Mesenchymal stem cell (in vitro differentiated cells and primary cell): ENCODE data around the gene RNF13.
"Not testable (repeated sequence)": the region's sequence is repeated elsewhere in the genome, so short reads cannot be mapped to it uniquely, and the experiment has no call there.

Experiments used
- DNase-seq: peaks from one replicate; pipeline ENCODE4 v3.0.0-alpha.2; 2013
- H2AFZ ChIP-seq: one replicate; pipeline ENCODE4 v1.6.1; 2013; ENCODE audit warnings: low read depth, mild to moderate bottlenecking, control low read depth, inconsistent platforms, low read length, moderate library complexity
- H2AK5ac ChIP-seq: 2 replicates; pipeline ENCODE4 v1.6.1; 2013; ENCODE audit warnings: low read length, moderate library complexity, mild to moderate bottlenecking, inconsistent platforms; ENCODE audit not compliant: severe bottlenecking
- H2BK120ac ChIP-seq: one replicate; pipeline ENCODE4 v1.6.1; 2013; ENCODE audit warnings: low read depth, mild to moderate bottlenecking, inconsistent platforms, low read length, moderate library complexity
- H2BK12ac ChIP-seq, 2 experiments: one replicate each; pipeline ENCODE4 v1.6.1; 2013; ENCODE audit warnings: inconsistent platforms in 2 of 2, low read length in 2 of 2, mild to moderate bottlenecking in 2 of 2, moderate library complexity in 2 of 2, control low read depth in 1 of 2
- H2BK15ac ChIP-seq: one replicate; pipeline ENCODE4 v1.6.1; 2013; ENCODE audit warnings: mild to moderate bottlenecking, low read depth, inconsistent platforms; ENCODE audit not compliant: poor library complexity, severe bottlenecking
- H2BK5ac ChIP-seq: 2 replicates; pipeline ENCODE4 v1.6.1; 2013; ENCODE audit warnings: low read depth, mild to moderate bottlenecking, low read length, control low read depth, inconsistent platforms; ENCODE audit not compliant: poor library complexity, severe bottlenecking
- H3K14ac ChIP-seq, 2 experiments: one replicate each; pipeline ENCODE4 v1.6.1; 2013; ENCODE audit warnings: inconsistent platforms in 2 of 2, low read length in 2 of 2, control low read depth in 1 of 2, mild to moderate bottlenecking in 1 of 2, moderate library complexity in 1 of 2
- H3K18ac ChIP-seq, 2 experiments: one replicate each; pipeline ENCODE4 v1.6.1; 2013; ENCODE audit warnings: inconsistent platforms in 2 of 2, low read length in 2 of 2, control low read depth in 1 of 2, low read depth in 1 of 2, mild to moderate bottlenecking in 1 of 2
- H3K23ac ChIP-seq, 2 experiments: one replicate each; pipeline ENCODE4 v1.6.1; 2013; ENCODE audit warnings: inconsistent platforms in 2 of 2, low read length in 2 of 2, mild to moderate bottlenecking in 2 of 2, moderate library complexity in 2 of 2, control low read depth in 1 of 2
- H3K27ac ChIP-seq: 2 replicates; pipeline ENCODE4 v1.5.1; 2013; ENCODE audit warnings: mild to moderate bottlenecking, moderate library complexity, low read length, control low read depth, inconsistent platforms; ENCODE audit not compliant: poor library complexity, severe bottlenecking
- H3K27me3 ChIP-seq, 2 experiments: 2 replicates each; pipeline versions ENCODE4 v1.6.1 to v1.7.0; 2013; ENCODE audit warnings: low read length in 2 of 2, mild to moderate bottlenecking in 2 of 2, moderate library complexity in 2 of 2, control low read depth in 1 of 2, inconsistent platforms in 1 of 2; ENCODE audit not compliant: control insufficient read depth in 1 of 2, insufficient read depth in 1 of 2
- H3K36me3 ChIP-seq, 2 experiments: 2 replicates each; pipeline versions ENCODE4 v1.6.1 to v1.7.0; 2013; ENCODE audit warnings: low read length in 2 of 2, control low read depth in 1 of 2, inconsistent platforms in 1 of 2, low read depth in 1 of 2, mild to moderate bottlenecking in 1 of 2; ENCODE audit not compliant: insufficient read depth in 2 of 2, control insufficient read depth in 1 of 2
- H3K4ac ChIP-seq, 2 experiments: one replicate each; pipeline ENCODE4 v1.6.1; 2013; ENCODE audit warnings: inconsistent platforms in 2 of 2, low read length in 2 of 2, mild to moderate bottlenecking in 2 of 2, moderate library complexity in 2 of 2, control low read depth in 1 of 2, low read depth in 1 of 2
- H3K4me1 ChIP-seq: 2 replicates; pipeline ENCODE4 v1.6.1; 2013; ENCODE audit warnings: low read depth, low read length, control low read depth; ENCODE audit not compliant: control insufficient read depth, insufficient read depth
- H3K4me2 ChIP-seq: 2 replicates; pipeline ENCODE4 v1.6.1; 2013; ENCODE audit warnings: low read length, mild to moderate bottlenecking, inconsistent platforms; ENCODE audit not compliant: poor library complexity, severe bottlenecking
- H3K4me3 ChIP-seq, 2 experiments: 2 replicates each; pipeline versions ENCODE4 v1.5.1 to v1.7.0; 2013; ENCODE audit warnings: low read length in 2 of 2, mild to moderate bottlenecking in 2 of 2, control low read depth in 1 of 2, low read depth in 1 of 2; ENCODE audit not compliant: insufficient read depth in 1 of 2
- H3K79me1 ChIP-seq: replicated peaks from 2 replicates; pipeline ENCODE4 v1.6.1; 2013; ENCODE audit warnings: mild to moderate bottlenecking, control low read depth, low read length, inconsistent platforms; ENCODE audit not compliant: poor library complexity, severe bottlenecking
- H3K9ac ChIP-seq: 2 replicates; pipeline ENCODE4 v1.7.0; 2013; ENCODE audit warnings: mild to moderate bottlenecking, low read length, moderate library complexity
- H3K9me3 ChIP-seq: 2 replicates; pipeline ENCODE4 v1.7.0; 2013; ENCODE audit warnings: mild to moderate bottlenecking, low read length; ENCODE audit not compliant: control insufficient read depth
- H4K8ac ChIP-seq: one replicate; pipeline ENCODE4 v1.6.1; 2013; ENCODE audit warnings: inconsistent platforms, mild to moderate bottlenecking, low read length, moderate library complexity
- H4K91ac ChIP-seq: one replicate; pipeline ENCODE4 v1.6.1; 2013; ENCODE audit warnings: mild to moderate bottlenecking, low read length, inconsistent platforms
- WGBS: methylation state at CpG from one replicate; pipeline ENCODE4 v1.1.7; 2013; ENCODE audit warnings: mixed read lengths; 5-methylcytosine and 5-hydroxymethylcytosine counted together

RNF13 gene

DNA sequence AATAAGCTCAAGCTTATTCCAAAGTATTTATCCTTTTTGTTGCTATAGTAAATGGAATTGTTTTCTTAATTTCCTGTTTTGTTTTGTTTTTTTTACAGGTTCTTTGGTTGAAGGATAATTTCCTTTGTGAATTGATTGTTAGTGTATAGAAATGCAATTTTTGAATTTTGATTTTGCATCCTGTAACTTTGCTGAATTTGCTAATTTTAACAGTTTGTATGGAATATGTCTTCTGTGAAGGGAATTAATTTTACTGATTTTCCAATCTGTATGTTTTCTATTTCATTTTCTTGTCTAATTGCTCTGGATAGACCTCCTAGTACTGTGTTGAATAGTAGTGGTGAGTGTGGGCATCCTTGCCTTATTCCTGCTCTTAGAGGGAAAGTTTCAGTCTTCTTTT lies 129.4 kb downstream of the RNF13 start:
- peaks cover 7% of the 10 kb centered on the region for H3K79me1 ChIP-seq
- no peak overlapping the region for H3K27ac ChIP-seq
- H2AK5ac ChIP-seq = no peak overlapping the region
- no peak overlapping the region for H4K91ac ChIP-seq
- H3K18ac ChIP-seq = no peak overlapping the region
- H4K8ac ChIP-seq = no peak overlapping the region
- H3K27me3 ChIP-seq = no peaks in the 10 kb centered on the region
- peaks cover 10% of the 10 kb centered on the region for H3K9me3 ChIP-seq
- DNase-seq = no peak
- no peak overlapping the region for H2BK15ac ChIP-seq
- no peak overlapping the region for H3K4ac ChIP-seq
- H3K4me1 ChIP-seq = no peaks in the 10 kb centered on the region
- H3K36me3 ChIP-seq = peaks cover 7 to 14% of the 10 kb centered on the region in 2 experiments
- H3K9ac ChIP-seq = no peak overlapping the region
- no peak overlapping the region for H3K14ac ChIP-seq
- no peak overlapping the region for H2BK12ac ChIP-seq
- H3K4me3 ChIP-seq = no peak overlapping the region
- no peak overlapping the region for H2AFZ ChIP-seq
- no peak overlapping the region for H3K4me2 ChIP-seq
- H3K23ac ChIP-seq = no peak overlapping the region
- H2BK120ac ChIP-seq = no peak overlapping the region
- H2BK5ac ChIP-seq = no peak overlapping the region

DNA sequence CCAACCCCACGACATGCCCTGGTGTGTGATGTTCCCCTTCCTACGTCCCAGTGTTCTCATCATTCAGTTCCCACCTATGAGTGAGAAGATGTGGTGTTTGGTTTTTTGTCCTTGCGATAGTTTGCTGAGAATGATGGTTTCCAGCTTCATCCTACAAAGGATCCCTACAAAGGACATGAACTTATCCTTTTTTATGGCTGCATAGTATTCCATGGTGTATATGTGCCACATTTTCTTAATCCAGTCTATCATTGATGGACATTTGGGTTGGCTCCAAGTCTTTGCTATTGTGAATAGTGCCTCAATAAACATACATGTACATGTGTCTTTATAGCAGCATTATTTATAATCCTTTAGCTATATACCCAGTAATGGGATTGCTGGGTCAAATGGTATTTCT lies 131.0 kb downstream of the RNF13 start:
- H3K27me3 ChIP-seq, DNase-seq: not testable (repeated sequence)
- no CpG with 5 or more reads among the region's 3 CpGs for WGBS

DNA sequence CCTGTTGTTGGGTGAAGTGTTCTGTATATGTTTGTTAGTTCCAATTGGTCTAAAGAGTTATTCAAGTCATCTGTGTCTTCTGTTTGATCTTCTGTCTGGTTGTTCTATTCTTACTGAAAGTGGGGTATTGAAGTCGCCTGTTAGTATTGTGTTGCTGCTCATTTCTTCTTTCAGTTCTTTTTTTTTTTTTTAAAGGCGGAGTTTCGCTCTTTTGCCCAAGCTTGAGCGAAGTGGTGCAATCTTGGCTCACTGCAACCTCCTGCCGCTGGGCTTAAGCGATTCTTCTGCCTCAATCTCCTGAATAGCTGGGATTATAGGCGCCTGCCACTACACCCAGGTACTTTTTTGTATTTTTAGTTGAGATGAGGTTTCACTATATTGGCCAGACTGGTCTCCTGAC lies 134.2 kb downstream of the RNF13 start:
- H2BK120ac ChIP-seq = no peak overlapping the region
- 97% methylated on average over 7 of the region's 7 CpGs for WGBS
- no peaks in the 10 kb centered on the region for H3K4me1 ChIP-seq
- H3K27me3 ChIP-seq = no peaks in the 10 kb centered on the region
- H2AFZ ChIP-seq = no peak overlapping the region
- H2AK5ac ChIP-seq = no peak overlapping the region
- peaks cover 17% of the 10 kb centered on the region for H3K79me1 ChIP-seq
- H3K9me3 ChIP-seq = peaks cover 10% of the 10 kb centered on the region
- no peak overlapping the region for H2BK15ac ChIP-seq
- H3K4ac ChIP-seq = no peak overlapping the region
- no peak overlapping the region for H4K91ac ChIP-seq
- H4K8ac ChIP-seq = no peak overlapping the region
- H3K14ac ChIP-seq = no peak overlapping the region
- no peak overlapping the region for H3K18ac ChIP-seq
- H3K23ac ChIP-seq = no peak overlapping the region
- no peak overlapping the region for H3K9ac ChIP-seq
- no peak overlapping the region for H3K4me3 ChIP-seq
- H2BK12ac ChIP-seq = no peak overlapping the region
- no peak overlapping the region for H3K4me2 ChIP-seq
- no peak overlapping the region for H3K27ac ChIP-seq
- H3K36me3 ChIP-seq = peaks cover 17 to 44% of the 10 kb centered on the region in 2 experiments
- H2BK5ac ChIP-seq = no peak overlapping the region
- no peak for DNase-seq

More for the DNA sequence above, 131.0 kb downstream of the RNF13 start:
- not testable (repeated sequence) for H2BK15ac ChIP-seq, H2AK5ac ChIP-seq, H4K8ac ChIP-seq, H2BK5ac ChIP-seq, H2BK120ac ChIP-seq, H3K4me2 ChIP-seq, H3K18ac ChIP-seq, H3K9ac ChIP-seq, H4K91ac ChIP-seq, H3K4me1 ChIP-seq, H3K23ac ChIP-seq, H3K4ac ChIP-seq, H3K4me3 ChIP-seq, H3K14ac ChIP-seq, H3K9me3 ChIP-seq, H2BK12ac ChIP-seq, H3K27ac ChIP-seq, H2AFZ ChIP-seq
- Histone ChIP-seq H3K79me1 (peaks cover 11% of the 10 kb centered on the region), H3K36me3 (peaks cover 13 to 26% of the 10 kb centered on the region in 2 experiments)

DNA sequence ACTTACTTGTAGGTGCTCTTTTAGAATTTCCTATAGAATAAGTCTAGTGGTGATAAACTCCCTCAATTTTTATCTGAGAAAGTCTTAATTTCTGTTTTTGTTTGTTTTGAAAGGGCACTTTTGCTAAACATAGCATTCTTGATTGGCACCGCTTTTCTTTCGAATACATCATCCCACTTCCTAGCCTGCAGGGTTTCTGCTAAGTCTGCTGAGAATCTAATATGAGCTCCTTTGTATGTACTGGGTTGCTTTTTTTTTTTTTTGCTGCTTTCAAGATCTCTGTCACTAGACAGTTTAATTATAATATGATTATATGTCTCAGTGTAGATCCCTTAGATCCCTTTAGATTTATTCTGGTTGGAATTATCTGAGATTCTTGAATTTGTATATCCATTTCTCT lies 136.2 kb downstream of the RNF13 start:
- no peak overlapping the region for H3K4me2 ChIP-seq
- H3K14ac ChIP-seq = no peak overlapping the region
- no peak overlapping the region for H3K27ac ChIP-seq
- no peaks in the 10 kb centered on the region for H3K27me3 ChIP-seq
- H3K9me3 ChIP-seq = no peaks in the 10 kb centered on the region
- H2BK15ac ChIP-seq = no peak overlapping the region
- WGBS = 100% methylated on average over 2 of the region's 2 CpGs
- no peak overlapping the region for H4K8ac ChIP-seq
- DNase-seq = no peak
- H3K4me3 ChIP-seq = no peak overlapping the region
- no peak overlapping the region for H2BK120ac ChIP-seq
- H2AFZ ChIP-seq = no peak overlapping the region
- H3K4ac ChIP-seq = no peak overlapping the region
- H4K91ac ChIP-seq = no peak overlapping the region
- no peak overlapping the region for H3K9ac ChIP-seq
- H2BK5ac ChIP-seq = no peak overlapping the region
- no peak overlapping the region for H3K18ac ChIP-seq
- no peak overlapping the region for H3K23ac ChIP-seq
- peaks cover 16% of the 10 kb centered on the region for H3K79me1 ChIP-seq
- no peaks in the 10 kb centered on the region for H3K4me1 ChIP-seq
- H2AK5ac ChIP-seq = no peak overlapping the region
- H2BK12ac ChIP-seq = no peak overlapping the region
- peaks cover 21 to 55% of the 10 kb centered on the region in 2 experiments for H3K36me3 ChIP-seq
